WTC11 (cell line): ENCODE results near the gene NOX5. TPM values are rescaled to one million over a fixed set of nuclear protein-coding genes. Genes with fewer than 3 reads are reported as not detected.

ENCODE experiments used
- ARID4B ChIP-seq: sonication (generic); formaldehyde crosslinking; IDR thresholded peaks from 2 replicates; pipeline ENCODE4 v1.8.0; 2023; ENCODE audit warnings: missing genetic modification reagents, mild to moderate bottlenecking, borderline replicate concordance
- ATF1 ChIP-seq: sonication (generic); formaldehyde crosslinking; IDR thresholded peaks from 2 replicates; pipeline ENCODE4 v1.8.1; 2023; ENCODE audit warnings: mild to moderate bottlenecking, moderate library complexity, missing genetic modification reagents
- CREB1 ChIP-seq: sonication (generic); formaldehyde crosslinking; IDR thresholded peaks from 2 replicates; pipeline ENCODE4 v1.8.0; 2023; ENCODE audit warnings: mild to moderate bottlenecking, missing genetic modification reagents
- CREM ChIP-seq: sonication (generic); formaldehyde crosslinking; IDR thresholded peaks from 2 replicates; pipeline ENCODE4 v1.8.1; 2022; ENCODE audit warnings: mild to moderate bottlenecking, missing genetic modification reagents, moderate library complexity
- FOXK1 ChIP-seq: sonication (generic); formaldehyde crosslinking; IDR thresholded peaks from 2 replicates; pipeline ENCODE4 v1.8.0; 2022; ENCODE audit warnings: mild to moderate bottlenecking, moderate library complexity, missing genetic modification reagents
- FOXP1 ChIP-seq: sonication (generic); formaldehyde crosslinking; IDR thresholded peaks from 2 replicates; pipeline ENCODE4 v1.8.0; 2022; ENCODE audit warnings: missing genetic modification reagents, mild to moderate bottlenecking, moderate library complexity, borderline replicate concordance
- FOXP4 ChIP-seq: sonication (generic); formaldehyde crosslinking; IDR thresholded peaks from 2 replicates; pipeline ENCODE4 v1.8.0; 2022; ENCODE audit warnings: mild to moderate bottlenecking, missing genetic modification reagents
- GABPB1 ChIP-seq: sonication (generic); formaldehyde crosslinking; IDR thresholded peaks from 2 replicates; pipeline ENCODE4 v1.8.1; 2023; ENCODE audit warnings: mild to moderate bottlenecking, missing genetic modification reagents
- MXD4 ChIP-seq: fragments of 250-450 bp; sonication (Bioruptor Pico); IDR thresholded peaks from 2 replicates; pipeline ENCODE4 v1.8.0; 2021; ENCODE audit warnings: mild to moderate bottlenecking, moderate library complexity, borderline replicate concordance
- NFYB ChIP-seq: sonication (generic); formaldehyde crosslinking; conservative IDR thresholded peaks from 2 replicates; pipeline ENCODE4 v1.8.0; 2022; ENCODE audit warnings: low read depth, missing genetic modification reagents
- OVOL2 ChIP-seq: fragments of 250-450 bp; sonication (Bioruptor Pico); IDR thresholded peaks from 2 replicates; pipeline ENCODE4 v1.9.0; 2021; ENCODE audit warnings: mild to moderate bottlenecking, borderline replicate concordance
- RORB ChIP-seq: fragments of 250-450 bp; sonication (Bioruptor Pico); IDR thresholded peaks from 2 replicates; pipeline ENCODE4 v1.9.0; 2021; ENCODE audit warnings: mild to moderate bottlenecking
- SP1 ChIP-seq: sonication (generic); formaldehyde crosslinking; conservative IDR thresholded peaks from 2 replicates; pipeline ENCODE4 v1.8.1; 2022; ENCODE audit warnings: missing genetic modification reagents
- TEAD4 ChIP-seq: sonication (generic); formaldehyde crosslinking; IDR thresholded peaks from 2 replicates; pipeline ENCODE4 v1.8.0; 2022; ENCODE audit warnings: mild to moderate bottlenecking, missing genetic modification reagents
- TP53 ChIP-seq: sonication (generic); formaldehyde crosslinking; IDR thresholded peaks from 2 replicates; pipeline ENCODE4 v1.8.1; 2023; ENCODE audit warnings: mild to moderate bottlenecking, missing genetic modification reagents
- USF1 ChIP-seq: sonication (generic); formaldehyde crosslinking; IDR thresholded peaks from 2 replicates; pipeline ENCODE4 v1.8.0; 2022; ENCODE audit warnings: mild to moderate bottlenecking, missing genetic modification reagents
- USF2 ChIP-seq: sonication (generic); formaldehyde crosslinking; IDR thresholded peaks from 2 replicates; pipeline ENCODE4 v1.8.1; 2023; ENCODE audit warnings: mild to moderate bottlenecking, missing genetic modification reagents, moderate library complexity
- ZNF121 ChIP-seq: sonication (generic); formaldehyde crosslinking; IDR thresholded peaks from 2 replicates; pipeline ENCODE4 v1.8.0; 2023; ENCODE audit warnings: missing genetic modification reagents
- ZNF317 ChIP-seq: sonication (generic); formaldehyde crosslinking; IDR thresholded peaks from 2 replicates; pipeline ENCODE4 v1.8.1; 2023; ENCODE audit warnings: low read depth, mild to moderate bottlenecking, moderate library complexity, missing genetic modification reagents, borderline replicate concordance
- ZNF423 ChIP-seq: fragments of 250-450 bp; sonication (Bioruptor Pico); IDR thresholded peaks from 2 replicates; pipeline ENCODE4 v2.1.2; 2022; ENCODE audit warnings: mild to moderate bottlenecking, moderate library complexity
- total RNA-seq: library from RNA; stranded (reverse); gene quantifications from 3 replicates; pipeline ENCODE4 v1.2.3, GENCODE V29; 2021
- TF ChIP-seq, protein P1 (sequence below): sonication (generic); formaldehyde crosslinking; IDR thresholded peaks from 2 replicates; pipeline ENCODE4 v1.8.1; 2023; ENCODE audit warnings: mild to moderate bottlenecking, missing genetic modification reagents
- TF ChIP-seq, protein P2 (sequence below): sonication (generic); formaldehyde crosslinking; IDR thresholded peaks from 2 replicates; pipeline ENCODE4 v1.8.1; 2023; ENCODE audit warnings: mild to moderate bottlenecking, moderate library complexity, missing genetic modification reagents
- TF ChIP-seq, protein P3 (sequence below): sonication (generic); formaldehyde crosslinking; IDR thresholded peaks from 2 replicates; pipeline ENCODE4 v1.8.1; 2022; ENCODE audit warnings: low read depth, missing genetic modification reagents, borderline replicate concordance

The NOX5 gene
- total RNA-seq, 1 experiment from 2014 or later = not detected

DNA sequence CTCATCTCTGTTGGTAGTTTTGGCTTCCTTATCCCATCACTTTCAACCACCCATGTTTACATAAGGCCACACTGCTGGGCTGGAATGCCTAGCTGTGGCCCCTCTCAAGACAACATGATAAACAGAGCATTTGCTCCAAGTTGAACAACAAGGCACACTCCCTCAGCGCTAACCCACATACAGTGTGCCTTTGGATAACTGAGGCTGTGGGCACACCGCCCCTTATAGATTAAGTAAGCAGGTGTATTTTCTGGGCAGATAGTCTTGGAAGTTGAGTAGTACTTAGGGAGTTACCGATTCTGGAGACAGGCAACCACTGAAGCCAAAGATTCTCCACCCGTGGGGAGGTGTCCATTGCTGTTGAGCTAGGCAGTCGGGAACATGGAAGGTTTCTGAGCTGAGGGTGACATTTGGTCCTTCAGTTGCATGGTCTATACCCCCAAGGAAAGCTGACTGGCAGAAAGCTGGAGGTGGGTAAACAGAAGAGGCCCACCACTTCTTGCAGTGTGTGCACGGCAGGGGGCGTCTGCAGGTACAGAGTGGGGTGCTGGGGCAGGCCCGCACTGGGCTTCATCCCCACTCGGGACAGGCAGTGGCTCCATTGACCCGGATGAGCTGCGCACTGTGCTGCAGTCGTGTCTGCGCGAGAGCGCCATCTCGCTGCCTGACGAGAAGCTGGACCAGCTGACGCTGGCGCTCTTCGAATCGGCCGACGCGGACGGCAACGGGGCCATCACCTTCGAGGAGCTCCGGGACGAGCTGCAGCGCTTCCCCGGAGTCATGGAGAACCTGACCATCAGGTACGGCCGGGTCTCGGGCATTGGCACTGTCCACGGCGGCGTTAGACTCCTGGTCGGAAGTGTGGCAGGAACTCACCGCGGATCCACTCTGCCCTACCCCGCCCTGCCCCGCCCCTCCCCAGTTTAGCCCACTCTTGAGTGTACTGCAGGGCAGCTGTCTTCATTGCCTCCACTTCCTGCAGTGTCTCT, 16.8 kb downstream of the NOX5 start (continued):
- TF ChIP-seq ARID4B (CRISPR knock-in tag) (peak; percentile 39; the same call in 1 of the 2 replicates), ZNF423 (CRISPR knock-in tag) (no peak), SP1 (CRISPR knock-in tag) (peak; percentile 35; the same call in 1 of the 2 replicates), GABPB1 (CRISPR knock-in tag) (no peak), TEAD4 (CRISPR knock-in tag) (no peak), NFYB (no peak), TP53 (no peak), OVOL2 (no peak), FOXP4 (peak; percentile 77), CREM (CRISPR knock-in tag) (peak; percentile 25; the same call in 1 of the 2 replicates), FOXP1 (CRISPR knock-in tag) (peak; percentile 79; the same call in 1 of the 2 replicates), ZNF317 (CRISPR knock-in tag) (no peak), USF2 (CRISPR knock-in tag) (peak; percentile 66), RORB (no peak), ZNF121 (CRISPR knock-in tag) (peak; percentile 67; the same call in 1 of the 2 replicates), USF1 (peak; percentile 74; the same call in 1 of the 2 replicates), CREB1 (CRISPR knock-in tag) (no peak), MXD4 (CRISPR knock-in tag) (no peak), ATF1 (CRISPR knock-in tag) (0 out of 2 replicates have a peak, but pooled peaks have one; percentile 26), FOXK1 (CRISPR knock-in tag) (peak; percentile 72; the same call in 1 of the 2 replicates)
- TF ChIP-seq, protein P1, sequence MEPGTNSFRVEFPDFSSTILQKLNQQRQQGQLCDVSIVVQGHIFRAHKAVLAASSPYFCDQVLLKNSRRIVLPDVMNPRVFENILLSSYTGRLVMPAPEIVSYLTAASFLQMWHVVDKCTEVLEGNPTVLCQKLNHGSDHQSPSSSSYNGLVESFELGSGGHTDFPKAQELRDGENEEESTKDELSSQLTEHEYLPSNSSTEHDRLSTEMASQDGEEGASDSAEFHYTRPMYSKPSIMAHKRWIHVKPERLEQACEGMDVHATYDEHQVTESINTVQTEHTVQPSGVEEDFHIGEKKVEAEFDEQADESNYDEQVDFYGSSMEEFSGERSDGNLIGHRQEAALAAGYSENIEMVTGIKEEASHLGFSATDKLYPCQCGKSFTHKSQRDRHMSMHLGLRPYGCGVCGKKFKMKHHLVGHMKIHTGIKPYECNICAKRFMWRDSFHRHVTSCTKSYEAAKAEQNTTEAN (CRISPR knock-in tag) = no peak
- TF ChIP-seq, protein P2, sequence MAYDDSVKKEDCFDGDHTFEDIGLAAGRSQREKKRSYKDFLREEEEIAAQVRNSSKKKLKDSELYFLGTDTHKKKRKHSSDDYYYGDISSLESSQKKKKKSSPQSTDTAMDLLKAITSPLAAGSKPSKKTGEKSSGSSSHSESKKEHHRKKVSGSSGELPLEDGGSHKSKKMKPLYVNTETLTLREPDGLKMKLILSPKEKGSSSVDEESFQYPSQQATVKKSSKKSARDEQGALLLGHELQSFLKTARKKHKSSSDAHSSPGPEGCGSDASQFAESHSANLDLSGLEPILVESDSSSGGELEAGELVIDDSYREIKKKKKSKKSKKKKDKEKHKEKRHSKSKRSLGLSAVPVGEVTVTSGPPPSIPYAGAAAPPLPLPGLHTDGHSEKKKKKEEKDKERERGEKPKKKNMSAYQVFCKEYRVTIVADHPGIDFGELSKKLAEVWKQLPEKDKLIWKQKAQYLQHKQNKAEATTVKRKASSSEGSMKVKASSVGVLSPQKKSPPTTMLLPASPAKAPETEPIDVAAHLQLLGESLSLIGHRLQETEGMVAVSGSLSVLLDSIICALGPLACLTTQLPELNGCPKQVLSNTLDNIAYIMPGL (CRISPR knock-in tag) = peak; percentile 84; the same call in 1 of the 2 replicates
- TF ChIP-seq, protein P3, sequence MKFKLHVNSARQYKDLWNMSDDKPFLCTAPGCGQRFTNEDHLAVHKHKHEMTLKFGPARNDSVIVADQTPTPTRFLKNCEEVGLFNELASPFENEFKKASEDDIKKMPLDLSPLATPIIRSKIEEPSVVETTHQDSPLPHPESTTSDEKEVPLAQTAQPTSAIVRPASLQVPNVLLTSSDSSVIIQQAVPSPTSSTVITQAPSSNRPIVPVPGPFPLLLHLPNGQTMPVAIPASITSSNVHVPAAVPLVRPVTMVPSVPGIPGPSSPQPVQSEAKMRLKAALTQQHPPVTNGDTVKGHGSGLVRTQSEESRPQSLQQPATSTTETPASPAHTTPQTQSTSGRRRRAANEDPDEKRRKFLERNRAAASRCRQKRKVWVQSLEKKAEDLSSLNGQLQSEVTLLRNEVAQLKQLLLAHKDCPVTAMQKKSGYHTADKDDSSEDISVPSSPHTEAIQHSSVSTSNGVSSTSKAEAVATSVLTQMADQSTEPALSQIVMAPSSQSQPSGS = no peak
